ENCODE results near the gene RASEF.

The RASEF gene

DNA sequence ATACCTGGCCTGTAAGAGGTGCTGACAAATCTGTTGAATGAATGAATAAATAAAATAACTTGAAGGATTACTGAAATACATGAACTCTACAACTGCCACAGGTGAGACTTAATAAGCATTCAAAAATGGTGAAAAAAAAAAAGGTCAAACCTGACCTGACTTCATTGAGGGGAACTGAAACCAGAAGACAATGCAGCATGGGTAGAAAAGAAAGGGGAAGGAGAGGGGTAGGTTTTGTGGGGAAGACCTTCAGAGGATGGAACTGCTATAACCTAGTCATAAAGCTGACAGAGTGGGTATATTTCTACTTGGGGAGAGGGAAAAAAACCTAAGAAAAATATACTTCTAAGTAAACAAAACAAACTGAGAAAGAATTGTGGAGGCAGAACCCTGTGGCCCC lies 56.6 kb downstream of the RASEF start:
- Histone ChIP-seq H3K9me3 (ENCODE audit: control insufficient read depth in 5 of 5, low read length in 5 of 5) (no peaks in the 10 kb centered on the region), H3K4me1 (ENCODE audit: control insufficient read depth in 5 of 5, insufficient read depth in 5 of 5, low read length in 5 of 5) (no peaks in the 10 kb centered on the region), H3K27ac (ENCODE audit: low read depth, low read length) (no peak overlapping the region), H3K36me3 (ENCODE audit: control insufficient read depth in 5 of 5, insufficient read depth in 5 of 5, low read length in 5 of 5) (no peaks in the 10 kb centered on the region), H3K9ac (ENCODE audit: low read length in 5 of 5) (no peak overlapping the region), H3K4me3 (ENCODE audit: low read depth in 1 of 5, low read length in 5 of 5) (no peak overlapping the region), H3K27me3 (ENCODE audit: control insufficient read depth in 5 of 5, insufficient read depth in 4 of 5, low read length in 5 of 5) (no peaks in the 10 kb centered on the region)

- Histone ChIP-seq H3K4me1 (ENCODE audit: control insufficient read depth in 5 of 5, insufficient read depth in 5 of 5, low read length in 5 of 5) (no peaks in the 10 kb centered on the region), H3K4me3 (ENCODE audit: low read depth in 1 of 5, low read length in 5 of 5) (no peak overlapping the region), H3K27me3 (ENCODE audit: control insufficient read depth in 5 of 5, insufficient read depth in 4 of 5, low read length in 5 of 5) (no peaks in the 10 kb centered on the region), H3K27ac (ENCODE audit: low read depth, low read length) (no peak overlapping the region), H3K9me3 (ENCODE audit: control insufficient read depth in 5 of 5, low read length in 5 of 5) (no peaks in the 10 kb centered on the region), H3K9ac (ENCODE audit: low read length in 5 of 5) (no peak overlapping the region), H3K36me3 (ENCODE audit: control insufficient read depth in 5 of 5, insufficient read depth in 5 of 5, low read length in 5 of 5) (no peaks in the 10 kb centered on the region)
Observed at GRCh38 chr9:83005963-83006362, 57.0 kb downstream of the RASEF start.

DNA sequence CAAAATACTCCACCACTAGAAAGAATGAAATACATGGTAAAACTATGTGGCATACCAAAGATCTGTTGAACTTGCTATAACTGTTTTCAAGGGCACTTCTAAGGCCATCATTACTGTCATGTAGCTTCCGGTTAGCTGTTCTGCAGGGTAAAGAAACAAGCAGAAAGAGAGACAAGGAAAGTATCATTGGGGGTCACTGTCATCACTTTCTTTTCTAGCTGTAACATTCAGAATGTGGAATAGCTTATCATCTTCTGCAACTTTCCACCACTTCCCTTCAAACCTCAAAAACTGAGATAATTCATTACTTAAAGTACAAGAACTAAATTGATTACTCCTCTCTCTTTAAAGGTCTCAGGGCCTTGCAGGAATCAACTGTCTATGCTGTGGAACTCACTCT lies 57.6 kb downstream of the RASEF start:
- no peaks in the 10 kb centered on the region for H3K4me1 ChIP-seq (ENCODE audit: control insufficient read depth in 5 of 5, insufficient read depth in 5 of 5, low read length in 5 of 5)
- H3K4me3 ChIP-seq (ENCODE audit: low read depth in 1 of 5, low read length in 5 of 5): no peak overlapping the region
- no peak overlapping the region for H3K9ac ChIP-seq (ENCODE audit: low read length in 5 of 5)
- no peaks in the 10 kb centered on the region for H3K36me3 ChIP-seq (ENCODE audit: control insufficient read depth in 5 of 5, insufficient read depth in 5 of 5, low read length in 5 of 5)
- H3K27ac ChIP-seq (ENCODE audit: low read depth, low read length): no peak overlapping the region
- no peaks in the 10 kb centered on the region for H3K9me3 ChIP-seq (ENCODE audit: control insufficient read depth in 5 of 5, low read length in 5 of 5)
- H3K27me3 ChIP-seq (ENCODE audit: control insufficient read depth in 5 of 5, insufficient read depth in 4 of 5, low read length in 5 of 5): no peaks in the 10 kb centered on the region

DNA sequence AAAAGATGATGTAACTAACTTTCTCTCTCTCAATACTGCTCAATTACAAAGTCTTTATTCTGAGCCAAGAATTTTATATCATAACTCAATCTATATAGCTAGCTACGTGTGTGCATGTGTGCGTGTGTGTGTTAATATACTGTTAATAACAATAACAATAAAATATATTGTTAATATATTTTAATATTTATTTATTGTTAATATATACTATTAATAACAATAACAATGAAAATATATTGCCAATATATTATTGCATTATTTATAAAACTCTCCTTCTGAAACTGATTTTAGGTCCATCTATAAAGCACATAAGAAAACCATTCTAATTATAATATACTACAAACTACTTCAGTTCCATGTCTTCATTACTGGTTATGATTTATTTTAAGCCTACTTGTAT lies 60.6 kb downstream of the RASEF start:
- Histone ChIP-seq H3K4me3 (ENCODE audit: low read depth in 1 of 5, low read length in 5 of 5) (no peak overlapping the region), H3K36me3 (ENCODE audit: control insufficient read depth in 5 of 5, insufficient read depth in 5 of 5, low read length in 5 of 5) (no peaks in the 10 kb centered on the region), H3K9ac (ENCODE audit: low read length in 5 of 5) (no peak overlapping the region), H3K27me3 (ENCODE audit: control insufficient read depth in 5 of 5, insufficient read depth in 4 of 5, low read length in 5 of 5) (no peaks in the 10 kb centered on the region), H3K9me3 (ENCODE audit: control insufficient read depth in 5 of 5, low read length in 5 of 5) (no peaks in the 10 kb centered on the region), H3K4me1 (ENCODE audit: control insufficient read depth in 5 of 5, insufficient read depth in 5 of 5, low read length in 5 of 5) (no peaks in the 10 kb centered on the region), H3K27ac (ENCODE audit: low read depth, low read length) (no peak overlapping the region)

GRCh38 chr9:83000765-83001164 lies 62.2 kb downstream of the RASEF start:
- Histone ChIP-seq H3K27ac (ENCODE audit: low read depth, low read length) (no peak overlapping the region), H3K27me3 (ENCODE audit: control insufficient read depth in 5 of 5, insufficient read depth in 4 of 5, low read length in 5 of 5) (no peaks in the 10 kb centered on the region), H3K36me3 (ENCODE audit: control insufficient read depth in 5 of 5, insufficient read depth in 5 of 5, low read length in 5 of 5) (no peaks in the 10 kb centered on the region), H3K4me3 (ENCODE audit: low read depth in 1 of 5, low read length in 5 of 5) (no peak overlapping the region), H3K4me1 (ENCODE audit: control insufficient read depth in 5 of 5, insufficient read depth in 5 of 5, low read length in 5 of 5) (no peaks in the 10 kb centered on the region), H3K9me3 (ENCODE audit: control insufficient read depth in 5 of 5, low read length in 5 of 5) (no peaks in the 10 kb centered on the region), H3K9ac (ENCODE audit: low read length in 5 of 5) (no peak overlapping the region)

GRCh38 chr9:82998409-82998808 lies 64.5 kb downstream of the RASEF start:
- no peaks in the 10 kb centered on the region for H3K27me3 ChIP-seq (ENCODE audit: control insufficient read depth in 5 of 5, insufficient read depth in 4 of 5, low read length in 5 of 5)
- H3K36me3 ChIP-seq (ENCODE audit: control insufficient read depth in 5 of 5, insufficient read depth in 5 of 5, low read length in 5 of 5): no peaks in the 10 kb centered on the region
- no peak overlapping the region for H3K27ac ChIP-seq (ENCODE audit: low read depth, low read length)
- no peaks in the 10 kb centered on the region for H3K9me3 ChIP-seq (ENCODE audit: control insufficient read depth in 5 of 5, low read length in 5 of 5)
- H3K4me1 ChIP-seq (ENCODE audit: control insufficient read depth in 5 of 5, insufficient read depth in 5 of 5, low read length in 5 of 5): no peaks in the 10 kb centered on the region
- no peak overlapping the region for H3K9ac ChIP-seq (ENCODE audit: low read length in 5 of 5)
- no peak overlapping the region for H3K4me3 ChIP-seq (ENCODE audit: low read depth in 1 of 5, low read length in 5 of 5)

- no peak overlapping the region for H3K4me3 ChIP-seq (ENCODE audit: low read depth in 1 of 5, low read length in 5 of 5)
- H3K4me1 ChIP-seq (ENCODE audit: control insufficient read depth in 5 of 5, insufficient read depth in 5 of 5, low read length in 5 of 5): no peaks in the 10 kb centered on the region
- H3K36me3 ChIP-seq (ENCODE audit: control insufficient read depth in 5 of 5, insufficient read depth in 5 of 5, low read length in 5 of 5): no peaks in the 10 kb centered on the region
- H3K9me3 ChIP-seq (ENCODE audit: control insufficient read depth in 5 of 5, low read length in 5 of 5): no peaks in the 10 kb centered on the region
- no peaks in the 10 kb centered on the region for H3K27me3 ChIP-seq (ENCODE audit: control insufficient read depth in 5 of 5, insufficient read depth in 4 of 5, low read length in 5 of 5)
- H3K27ac ChIP-seq (ENCODE audit: low read depth, low read length): no peak overlapping the region
- H3K9ac ChIP-seq (ENCODE audit: low read length in 5 of 5): no peak overlapping the region
Observed at GRCh38 chr9:82997476-82998140, 65.3 kb downstream of the RASEF start.

GRCh38 chr9:82996941-82997340 lies 66.0 kb downstream of the RASEF start:
- Histone ChIP-seq H3K4me1 (ENCODE audit: control insufficient read depth in 5 of 5, insufficient read depth in 5 of 5, low read length in 5 of 5) (no peaks in the 10 kb centered on the region), H3K27ac (ENCODE audit: low read depth, low read length) (no peak overlapping the region), H3K9me3 (ENCODE audit: control insufficient read depth in 5 of 5, low read length in 5 of 5) (no peaks in the 10 kb centered on the region), H3K27me3 (ENCODE audit: control insufficient read depth in 5 of 5, insufficient read depth in 4 of 5, low read length in 5 of 5) (no peaks in the 10 kb centered on the region), H3K9ac (ENCODE audit: low read length in 5 of 5) (no peak overlapping the region), H3K36me3 (ENCODE audit: control insufficient read depth in 5 of 5, insufficient read depth in 5 of 5, low read length in 5 of 5) (no peaks in the 10 kb centered on the region), H3K4me3 (ENCODE audit: low read depth in 1 of 5, low read length in 5 of 5) (no peak overlapping the region)

DNA sequence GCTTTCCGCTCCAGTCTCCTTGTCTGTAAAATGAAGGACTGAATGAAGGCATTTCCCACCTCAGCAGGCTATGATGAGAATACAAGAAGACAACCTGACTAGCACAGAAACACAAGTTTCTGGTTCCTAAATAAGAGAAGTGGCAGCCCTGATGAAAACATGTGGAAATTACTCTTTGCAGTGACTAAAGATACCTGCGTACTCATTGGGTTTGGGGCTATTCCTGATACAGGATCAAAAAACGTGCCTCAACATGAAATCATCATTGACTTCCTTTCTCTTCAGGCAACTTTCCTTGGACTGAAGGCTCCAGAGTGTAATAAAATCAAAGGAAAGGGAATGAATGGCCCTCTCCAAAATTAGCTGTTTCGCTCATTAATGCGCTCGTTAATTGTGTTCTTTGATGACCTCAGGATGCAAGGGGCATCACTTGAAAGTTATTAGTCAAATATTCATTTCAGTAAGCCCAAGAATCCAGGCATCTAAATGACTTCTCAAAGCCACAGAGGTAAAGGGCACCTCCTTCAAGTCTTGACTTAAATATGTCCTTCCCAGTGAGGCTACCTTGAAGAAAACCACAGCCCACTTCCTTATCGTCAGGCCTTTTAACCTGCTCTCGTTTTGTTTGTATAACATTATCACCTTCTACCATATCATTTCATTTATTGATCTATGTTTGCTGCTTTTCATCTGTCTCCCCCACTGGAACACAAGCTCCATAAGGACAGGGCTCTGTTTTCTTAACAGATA lies 68.9 kb downstream of the RASEF start:
- Histone ChIP-seq H3K4me1 (ENCODE audit: control insufficient read depth in 5 of 5, insufficient read depth in 5 of 5, low read length in 5 of 5) (no peaks in the 10 kb centered on the region), H3K4me3 (ENCODE audit: low read depth in 1 of 5, low read length in 5 of 5) (no peak overlapping the region), H3K9me3 (ENCODE audit: control insufficient read depth in 5 of 5, low read length in 5 of 5) (no peaks in the 10 kb centered on the region), H3K9ac (ENCODE audit: low read length in 5 of 5) (no peak overlapping the region), H3K27ac (ENCODE audit: low read depth, low read length) (no peak overlapping the region), H3K36me3 (ENCODE audit: control insufficient read depth in 5 of 5, insufficient read depth in 5 of 5, low read length in 5 of 5) (no peaks in the 10 kb centered on the region), H3K27me3 (ENCODE audit: control insufficient read depth in 5 of 5, insufficient read depth in 4 of 5, low read length in 5 of 5) (no peaks in the 10 kb centered on the region)

- Histone ChIP-seq H3K27ac (ENCODE audit: low read depth, low read length) (no peak overlapping the region), H3K9ac (ENCODE audit: low read length in 5 of 5) (no peak overlapping the region), H3K4me3 (ENCODE audit: low read depth in 1 of 5, low read length in 5 of 5) (no peak overlapping the region)
Observed at GRCh38 chr9:82991671-82992070, 71.3 kb downstream of the RASEF start.

More at GRCh38 chr9:82991671-82992070, 71.3 kb downstream of the RASEF start:
- no peaks in the 10 kb centered on the region for H3K36me3 ChIP-seq (ENCODE audit: control insufficient read depth in 5 of 5, insufficient read depth in 5 of 5, low read length in 5 of 5)
- no peaks in the 10 kb centered on the region for H3K27me3 ChIP-seq (ENCODE audit: control insufficient read depth in 5 of 5, insufficient read depth in 4 of 5, low read length in 5 of 5)
- peaks cover 0 to 3% (median 0%) of the 10 kb centered on the region in 5 donors for H3K4me1 ChIP-seq (ENCODE audit: control insufficient read depth in 5 of 5, insufficient read depth in 5 of 5, low read length in 5 of 5)
- H3K9me3 ChIP-seq (ENCODE audit: control insufficient read depth in 5 of 5, low read length in 5 of 5): no peaks in the 10 kb centered on the region

All from subcutaneous abdominal adipose tissue (tissue), 5 donors.